Measurements from ENCODE around the gene AADACL4. TPM values are rescaled to one million over a fixed set of nuclear protein-coding genes. Genes with fewer than 3 reads are reported as not detected.
A peak's percentile ranks its signal among the peaks of the same experiment; 100 is the strongest.

AADACL4 gene
- total RNA-seq, 1 donor from 2014 or later, result 0.24 TPM

GRCh38 chr1:12610941-12611340 lies 32.9 kb upstream of the AADACL4 start:
- no peak overlapping the region for H3K4me3 Mint-ChIP-seq (ENCODE audit: low read depth)
- TF ChIP-seq CTCF (IDR thresholded peaks at IDR 0.05; ENCODE audit: unreplicated experiment), result no peak
- peaks cover 3% of the 10 kb centered on the region for H3K9me3 Mint-ChIP-seq (ENCODE audit: low read depth)
- peaks cover 66% of the 10 kb centered on the region for H3K36me3 Mint-ChIP-seq (ENCODE audit: insufficient read depth)
- peak overlapping the region; percentile 17 for H3K27ac Mint-ChIP-seq
- DNase-seq (ENCODE audit: low spot score, unreplicated experiment), result no peak
- H3K27me3 Mint-ChIP-seq, result no peaks in the 10 kb centered on the region
- peaks cover 56% of the 10 kb centered on the region for H3K4me1 Mint-ChIP-seq (ENCODE audit: low read depth)

DNA sequence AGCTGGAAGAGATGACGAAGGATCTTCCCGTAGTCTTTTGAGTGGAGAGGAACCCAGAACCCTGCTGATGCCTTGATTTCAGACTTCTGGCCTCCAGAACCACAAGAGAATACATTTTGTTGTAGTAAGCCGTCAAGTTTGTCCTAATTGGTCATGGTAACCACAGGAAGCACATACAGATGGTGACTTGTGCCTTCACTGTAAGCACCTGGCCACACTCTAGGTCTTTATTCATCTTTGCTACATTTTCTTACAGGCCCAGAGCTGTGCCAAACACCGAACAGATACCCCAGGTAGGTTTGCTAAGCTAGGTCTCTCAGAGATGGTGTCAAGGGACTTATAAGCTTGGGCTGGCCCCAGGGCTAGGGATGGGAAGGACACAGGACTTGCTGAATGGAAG lies 30.7 kb upstream of the AADACL4 start:
- H3K27ac Mint-ChIP-seq, result no peak overlapping the region
- no peak for TF ChIP-seq CTCF (IDR thresholded peaks at IDR 0.05; ENCODE audit: unreplicated experiment)
- DNase-seq (ENCODE audit: low spot score, unreplicated experiment), result no peak
- H3K4me1 Mint-ChIP-seq (ENCODE audit: low read depth), result peaks cover 56% of the 10 kb centered on the region
- peaks cover 48% of the 10 kb centered on the region for H3K36me3 Mint-ChIP-seq (ENCODE audit: insufficient read depth)
- no peaks in the 10 kb centered on the region for H3K9me3 Mint-ChIP-seq (ENCODE audit: low read depth)
- H3K4me3 Mint-ChIP-seq (ENCODE audit: low read depth), result peak overlapping the region; percentile 99
- H3K27me3 Mint-ChIP-seq, result no peaks in the 10 kb centered on the region

DNA sequence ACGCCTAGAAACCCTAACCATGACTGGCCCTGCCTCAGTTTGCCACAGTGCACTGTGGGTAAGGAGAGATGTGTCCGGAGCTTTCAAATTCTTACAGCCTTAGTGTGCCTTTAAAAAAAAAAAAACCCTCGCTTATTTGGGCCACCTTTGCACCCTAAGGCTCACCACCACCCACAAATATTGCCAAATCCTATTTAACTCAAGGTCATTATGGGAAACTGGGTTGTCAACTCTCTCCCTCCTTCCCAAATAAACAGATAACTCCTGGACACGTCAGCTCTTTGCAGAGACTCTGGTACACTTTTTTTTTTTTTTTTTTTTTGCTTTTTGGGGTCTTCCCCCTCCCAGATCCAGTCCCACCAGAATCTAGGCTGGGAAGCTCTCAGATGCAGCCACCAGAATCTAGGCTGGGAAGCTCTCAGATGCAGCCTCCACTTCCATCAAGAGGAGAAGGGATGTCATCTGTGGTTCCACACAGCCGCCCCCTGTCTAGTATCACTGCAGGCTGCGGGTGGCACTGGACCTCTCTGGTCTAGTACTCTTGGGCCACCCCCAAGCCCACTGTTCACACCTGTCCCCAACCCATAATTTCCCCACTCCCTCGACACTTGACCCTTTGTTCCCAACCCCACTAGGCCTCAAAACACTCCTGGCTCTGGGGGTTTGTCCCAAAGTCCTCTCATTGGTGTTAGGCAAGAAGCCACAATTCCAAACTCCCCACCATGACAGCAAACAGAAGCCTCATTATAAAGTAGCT lies 29.3 kb upstream of the AADACL4 start:
- peak overlapping the region; percentile 99 for H3K4me3 Mint-ChIP-seq (ENCODE audit: low read depth)
- peaks cover 54% of the 10 kb centered on the region for H3K4me1 Mint-ChIP-seq (ENCODE audit: low read depth)
- peaks cover 39% of the 10 kb centered on the region for H3K36me3 Mint-ChIP-seq (ENCODE audit: insufficient read depth)
- DNase-seq (ENCODE audit: low spot score, unreplicated experiment), result no peak
- no peaks in the 10 kb centered on the region for H3K9me3 Mint-ChIP-seq (ENCODE audit: low read depth)
- no peaks in the 10 kb centered on the region for H3K27me3 Mint-ChIP-seq
- no peak for TF ChIP-seq CTCF (IDR thresholded peaks at IDR 0.05; ENCODE audit: unreplicated experiment)
- H3K27ac Mint-ChIP-seq, result peak overlapping the region; percentile 93

GRCh38 chr1:12615159-12615864 lies 28.6 kb upstream of the AADACL4 start:
- no peaks in the 10 kb centered on the region for H3K9me3 Mint-ChIP-seq (ENCODE audit: low read depth)
- DNase-seq (ENCODE audit: low spot score, unreplicated experiment), result no peak
- no peaks in the 10 kb centered on the region for H3K27me3 Mint-ChIP-seq
- peak overlapping the region; percentile 99 for H3K4me3 Mint-ChIP-seq (ENCODE audit: low read depth)
- no peak for TF ChIP-seq CTCF (IDR thresholded peaks at IDR 0.05; ENCODE audit: unreplicated experiment)
- H3K27ac Mint-ChIP-seq, result peak overlapping the region; percentile 99
- peaks cover 57% of the 10 kb centered on the region for H3K4me1 Mint-ChIP-seq (ENCODE audit: low read depth)
- H3K36me3 Mint-ChIP-seq (ENCODE audit: insufficient read depth), result peaks cover 35% of the 10 kb centered on the region

- no peaks in the 10 kb centered on the region for H3K9me3 Mint-ChIP-seq (ENCODE audit: low read depth)
- H3K27me3 Mint-ChIP-seq, result no peaks in the 10 kb centered on the region
Observed at GRCh38 chr1:12615865-12616708, 27.8 kb upstream of the AADACL4 start.

More at GRCh38 chr1:12615865-12616708, 27.8 kb upstream of the AADACL4 start:
- Mint-ChIP-seq H3K4me1 (ENCODE audit: low read depth) (peaks cover 52% of the 10 kb centered on the region), H3K27ac (peak overlapping the region; percentile 99), H3K36me3 (ENCODE audit: insufficient read depth) (peaks cover 27% of the 10 kb centered on the region), H3K4me3 (ENCODE audit: low read depth) (peak overlapping the region; percentile 99)
- DNase-seq (ENCODE audit: low spot score, unreplicated experiment), result no peak
- TF ChIP-seq CTCF (IDR thresholded peaks at IDR 0.05; ENCODE audit: unreplicated experiment), result no peak

Measured in progenitor cell of endocrine pancreas (in vitro differentiated cells).